Esophagus muscularis mucosa (tissue), 3 donors: ENCODE results near the gene PIEZO1.

Experiments
- POLR2A ChIP-seq: fragments of 450-650 bp; IDR thresholded peaks from one replicate; pipeline ENCODE4 v1.6.1; 2017; ENCODE audit warnings: antibody characterized with exemption, moderate library complexity, mild to moderate bottlenecking, low read depth
- TF ChIP-seq, protein P1 (sequence below), 3 experiments: fragments of 200-600 bp in 2 of 3; fragments of 450-650 bp in 1 of 3; sonication (generic) in 2 of 3; IDR thresholded peaks; one replicate each; pipeline ENCODE4 v1.5.1; 2017 to 2019; ENCODE audit warnings: antibody characterized with exemption in 3 of 3, mild to moderate bottlenecking in 2 of 3, moderate library complexity in 1 of 3

GRCh38 chr16:88720396-88720970, 64.5 kb downstream of the PIEZO1 start:
- TF ChIP-seq, protein P1, sequence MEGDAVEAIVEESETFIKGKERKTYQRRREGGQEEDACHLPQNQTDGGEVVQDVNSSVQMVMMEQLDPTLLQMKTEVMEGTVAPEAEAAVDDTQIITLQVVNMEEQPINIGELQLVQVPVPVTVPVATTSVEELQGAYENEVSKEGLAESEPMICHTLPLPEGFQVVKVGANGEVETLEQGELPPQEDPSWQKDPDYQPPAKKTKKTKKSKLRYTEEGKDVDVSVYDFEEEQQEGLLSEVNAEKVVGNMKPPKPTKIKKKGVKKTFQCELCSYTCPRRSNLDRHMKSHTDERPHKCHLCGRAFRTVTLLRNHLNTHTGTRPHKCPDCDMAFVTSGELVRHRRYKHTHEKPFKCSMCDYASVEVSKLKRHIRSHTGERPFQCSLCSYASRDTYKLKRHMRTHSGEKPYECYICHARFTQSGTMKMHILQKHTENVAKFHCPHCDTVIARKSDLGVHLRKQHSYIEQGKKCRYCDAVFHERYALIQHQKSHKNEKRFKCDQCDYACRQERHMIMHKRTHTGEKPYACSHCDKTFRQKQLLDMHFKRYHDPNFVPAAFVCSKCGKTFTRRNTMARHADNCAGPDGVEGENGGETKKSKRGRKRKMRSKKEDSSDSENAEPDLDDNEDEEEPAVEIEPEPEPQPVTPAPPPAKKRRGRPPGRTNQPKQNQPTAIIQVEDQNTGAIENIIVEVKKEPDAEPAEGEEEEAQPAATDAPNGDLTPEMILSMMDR (IDR thresholded peaks at IDR 0.05), result no peak
- no peak for TF ChIP-seq POLR2A
